ENCODE results near the gene EIF2S1. TPM values are rescaled to one million over a fixed set of nuclear protein-coding genes. Genes with fewer than 3 reads are reported as not detected.
"Not testable (repeated sequence)": the region's sequence is repeated elsewhere in the genome, so short reads cannot be mapped to it uniquely, and the experiment has no call there.

Gene EIF2S1
- total RNA-seq, 1 donor from 2014 or later, result 88.1 TPM

- H3K4me3 Mint-ChIP-seq, result no peak overlapping the region
- no peaks in the 10 kb centered on the region for H3K27me3 Mint-ChIP-seq
- no peak for TF ChIP-seq CTCF (conservative IDR thresholded peaks at IDR 0.05)
- no peaks in the 10 kb centered on the region for H3K4me1 Mint-ChIP-seq (ENCODE audit: unreplicated experiment)
- no peak for DNase-seq (ENCODE audit: extremely low spot score, unreplicated experiment)
- H3K36me3 Mint-ChIP-seq, result no peaks in the 10 kb centered on the region
- H3K9me3 Mint-ChIP-seq, result no peaks in the 10 kb centered on the region
- no peak overlapping the region for H3K27ac Mint-ChIP-seq
Observed at GRCh38 chr14:67405771-67406170, 45.6 kb downstream of the EIF2S1 start.

GRCh38 chr14:67408122-67408801 lies 48.1 kb downstream of the EIF2S1 start:
- H3K4me3 Mint-ChIP-seq, result not testable (repeated sequence)

GRCh38 chr14:67409461-67409860 lies 49.3 kb downstream of the EIF2S1 start:
- Mint-ChIP-seq H3K36me3 (no peaks in the 10 kb centered on the region), H3K9me3 (no peaks in the 10 kb centered on the region), H3K4me1 (ENCODE audit: unreplicated experiment) (no peaks in the 10 kb centered on the region), H3K4me3 (no peak overlapping the region), H3K27me3 (no peaks in the 10 kb centered on the region), H3K27ac (no peak overlapping the region)
- no peak for TF ChIP-seq CTCF (conservative IDR thresholded peaks at IDR 0.05)
- no peak for DNase-seq (ENCODE audit: extremely low spot score, unreplicated experiment)

More at GRCh38 chr14:67408122-67408801, 48.1 kb downstream of the EIF2S1 start:
- not testable (repeated sequence) for H3K4me1 Mint-ChIP-seq (ENCODE audit: unreplicated experiment); H3K27ac Mint-ChIP-seq; H3K9me3 Mint-ChIP-seq; DNase-seq (ENCODE audit: extremely low spot score, unreplicated experiment); H3K27me3 Mint-ChIP-seq; H3K36me3 Mint-ChIP-seq

- Mint-ChIP-seq H3K9me3 (no peaks in the 10 kb centered on the region), H3K4me3 (no peak overlapping the region), H3K4me1 (ENCODE audit: unreplicated experiment) (no peaks in the 10 kb centered on the region), H3K27ac (no peak overlapping the region), H3K27me3 (no peaks in the 10 kb centered on the region), H3K36me3 (no peaks in the 10 kb centered on the region)
- no peak for DNase-seq (ENCODE audit: extremely low spot score, unreplicated experiment)
- TF ChIP-seq CTCF (conservative IDR thresholded peaks at IDR 0.05), result no peak
Observed at GRCh38 chr14:67410313-67410712, 50.2 kb downstream of the EIF2S1 start.

- Mint-ChIP-seq H3K4me1 (ENCODE audit: unreplicated experiment) (no peaks in the 10 kb centered on the region), H3K36me3 (no peaks in the 10 kb centered on the region), H3K9me3 (no peaks in the 10 kb centered on the region), H3K4me3 (no peak overlapping the region), H3K27me3 (no peaks in the 10 kb centered on the region), H3K27ac (no peak overlapping the region)
- no peak for TF ChIP-seq CTCF (conservative IDR thresholded peaks at IDR 0.05)
- DNase-seq (ENCODE audit: extremely low spot score, unreplicated experiment), result no peak
Observed at GRCh38 chr14:67411370-67411769, 51.2 kb downstream of the EIF2S1 start.

- no peak for DNase-seq (ENCODE audit: extremely low spot score, unreplicated experiment)
- H3K4me1 Mint-ChIP-seq (ENCODE audit: unreplicated experiment), result no peaks in the 10 kb centered on the region
Observed at GRCh38 chr14:67411820-67412421, 51.8 kb downstream of the EIF2S1 start, which contains the start of gene PLEK2. Gene PLEK2 (minus strand): TSS chr14:67412165. CDS start chr14:67412059, 106 bp downstream.

More at GRCh38 chr14:67411820-67412421, 51.8 kb downstream of the EIF2S1 start, which contains the start of gene PLEK2:
- Mint-ChIP-seq H3K4me3 (no peak within 1 kb of the TSS), H3K27me3 (no peaks in the 10 kb centered on the region), H3K27ac (no peak within 1 kb of the TSS), H3K36me3 (no peaks in the 10 kb centered on the region), H3K9me3 (no peaks in the 10 kb centered on the region)
- no peak for TF ChIP-seq CTCF (conservative IDR thresholded peaks at IDR 0.05)

All from type B pancreatic cell (in vitro differentiated cells).